ENCODE measurements around the gene KIF26A.

GRCh38 chr14:104117341-104118005 is 20.9 kb upstream of the KIF26A start:
- no peak for TF ChIP-seq CTCF (IDR thresholded peaks at IDR 0.05; ENCODE audit: insufficient read depth, low read length, poor library complexity, severe bottlenecking)
- no peak for TF ChIP-seq EZH2phosphoT487 (conservative IDR thresholded peaks at IDR 0.05; ENCODE audit: low read length)
